AG04449 (cell line): ENCODE data around the gene NDUFA5.
A peak's percentile ranks its signal among the peaks of the same experiment; 100 is the strongest.
"Not testable (repeated sequence)": the region's sequence is repeated elsewhere in the genome, so short reads cannot be mapped to it uniquely, and the experiment has no call there.

ENCODE experiments used
- CTCF ChIA-PET: fragments of 350-600 bp; formaldehyde crosslinking; extraction: SDS; loops from one replicate; lab custom pipeline; 2021; ENCODE audit warnings: antibody characterized with exemption; lab: Yijun Ruan, JAX
- POLR2A ChIA-PET: fragments of 400-600, 350-600 bp; formaldehyde crosslinking; extraction: SDS; loops from one replicate; lab custom pipeline; 2020; ENCODE audit warnings: antibody characterized with exemption, inconsistent platforms; lab: Yijun Ruan, JAX
- DNase-seq: peaks from one replicate; pipeline ENCODE4 v3.0.0-alpha.2; 2010; ENCODE audit warnings: low read depth, low spot score
- H3K4me3 ChIP-seq: 2 replicates; pipeline ENCODE4 v1.5.1; 2011; ENCODE audit warnings: low read depth, mild to moderate bottlenecking, control low read depth, low read length
- TF ChIP-seq, protein P1 (sequence below): IDR thresholded peaks from one replicate; pipeline ENCODE4 v1.5.1; 2011; ENCODE audit warnings: mild to moderate bottlenecking, moderate library complexity, low read length, control low read depth, inconsistent platforms; ENCODE audit not compliant: insufficient read depth; ENCODE audit errors: missing control alignments

NDUFA5 gene

DNA sequence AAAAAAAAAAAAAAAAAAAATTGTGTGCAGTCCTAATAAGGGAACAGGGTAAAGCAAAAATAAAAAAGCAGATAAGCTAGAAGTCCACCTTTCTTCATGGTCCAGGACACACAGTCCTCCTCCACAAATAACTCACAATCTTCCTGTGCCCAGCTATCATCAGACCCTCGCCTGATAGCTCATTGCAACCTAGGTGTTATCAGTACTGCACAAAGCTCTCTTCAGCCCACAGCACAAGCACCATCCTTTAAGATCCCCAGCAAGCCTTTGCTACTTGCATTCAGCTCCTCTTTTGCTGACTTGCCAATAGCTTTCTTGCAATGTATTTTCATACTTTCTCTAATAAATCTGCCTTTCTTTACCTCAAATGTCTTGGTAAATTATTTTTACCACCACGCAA, 5.0 kb downstream of the NDUFA5 start:
- CTCF ChIA-PET, result no interaction called here
- no peak for DNase-seq
- TF ChIP-seq, protein P1, sequence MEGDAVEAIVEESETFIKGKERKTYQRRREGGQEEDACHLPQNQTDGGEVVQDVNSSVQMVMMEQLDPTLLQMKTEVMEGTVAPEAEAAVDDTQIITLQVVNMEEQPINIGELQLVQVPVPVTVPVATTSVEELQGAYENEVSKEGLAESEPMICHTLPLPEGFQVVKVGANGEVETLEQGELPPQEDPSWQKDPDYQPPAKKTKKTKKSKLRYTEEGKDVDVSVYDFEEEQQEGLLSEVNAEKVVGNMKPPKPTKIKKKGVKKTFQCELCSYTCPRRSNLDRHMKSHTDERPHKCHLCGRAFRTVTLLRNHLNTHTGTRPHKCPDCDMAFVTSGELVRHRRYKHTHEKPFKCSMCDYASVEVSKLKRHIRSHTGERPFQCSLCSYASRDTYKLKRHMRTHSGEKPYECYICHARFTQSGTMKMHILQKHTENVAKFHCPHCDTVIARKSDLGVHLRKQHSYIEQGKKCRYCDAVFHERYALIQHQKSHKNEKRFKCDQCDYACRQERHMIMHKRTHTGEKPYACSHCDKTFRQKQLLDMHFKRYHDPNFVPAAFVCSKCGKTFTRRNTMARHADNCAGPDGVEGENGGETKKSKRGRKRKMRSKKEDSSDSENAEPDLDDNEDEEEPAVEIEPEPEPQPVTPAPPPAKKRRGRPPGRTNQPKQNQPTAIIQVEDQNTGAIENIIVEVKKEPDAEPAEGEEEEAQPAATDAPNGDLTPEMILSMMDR, result no peak
- H3K4me3 ChIP-seq, result no peak overlapping the region
- POLR2A ChIA-PET, result no interaction called here

DNA sequence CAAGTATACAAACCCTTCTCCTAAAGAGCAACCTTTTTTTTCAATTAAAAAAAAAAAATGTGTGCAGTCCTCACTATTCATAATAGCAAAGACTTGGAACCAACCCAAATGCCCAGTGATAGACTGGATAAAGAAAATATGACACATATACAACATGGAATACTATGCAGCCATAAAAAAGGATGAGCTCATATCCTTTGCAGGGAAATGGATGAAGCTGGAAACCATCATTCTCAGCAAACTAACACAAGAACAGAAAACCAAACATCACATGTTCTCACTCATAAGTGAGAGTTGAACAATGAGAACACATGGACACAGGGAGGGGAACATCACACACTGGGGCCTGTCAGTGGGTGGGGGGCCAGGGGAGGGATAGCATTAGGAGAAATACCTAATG, 5.5 kb downstream of the NDUFA5 start:
- H3K4me3 ChIP-seq, POLR2A ChIA-PET, DNase-seq, CTCF ChIA-PET: not testable (repeated sequence)

DNA sequence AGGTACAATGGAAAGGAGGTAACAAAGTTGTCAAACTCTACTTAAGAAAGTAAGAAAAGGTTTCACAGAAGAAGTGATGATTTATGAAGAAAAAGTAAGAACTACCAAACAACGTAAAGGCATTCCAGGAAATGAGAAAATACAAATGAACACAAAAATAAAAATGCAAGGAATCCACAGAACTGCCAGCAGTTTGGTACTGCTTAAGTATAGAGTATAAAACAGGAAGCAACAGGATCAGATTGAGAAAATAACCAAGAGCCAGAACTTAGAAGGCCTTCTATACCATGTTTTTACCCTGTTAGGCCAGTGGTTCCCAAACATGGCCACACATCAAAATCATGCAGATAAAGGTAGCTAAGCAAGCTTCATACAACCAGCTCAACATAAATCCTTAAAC, 9.2 kb downstream of the NDUFA5 start:
- no peak for DNase-seq
- ChIA-PET CTCF (interaction anchor here (1.4 to 1.7 kb wide), 2 partner anchors 10 kb away, joined by 4 to 7 read pairs; no protein-coding TSS in a partner anchor), POLR2A (no interaction called here)
- H3K4me3 ChIP-seq, result no peak overlapping the region
- TF ChIP-seq, protein P1, result no peak

DNA sequence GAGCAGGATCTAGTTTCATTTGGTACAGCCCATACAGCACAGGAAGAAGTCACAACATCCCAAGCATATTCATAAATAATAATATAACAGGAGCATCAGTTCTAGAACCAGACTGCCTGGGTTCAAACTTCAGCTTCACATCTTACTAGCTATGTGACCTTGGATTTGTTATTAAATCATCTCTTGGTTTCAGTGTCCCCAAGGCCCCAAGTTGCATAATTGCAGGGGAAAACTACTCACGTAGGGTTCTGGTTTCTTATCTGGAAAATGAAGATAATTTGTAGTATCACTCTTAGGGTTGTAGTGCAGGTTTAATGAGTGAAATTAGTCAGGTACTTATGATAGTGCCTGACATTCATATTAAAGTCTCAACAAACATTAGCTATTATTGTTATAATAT, 17.7 kb downstream of the NDUFA5 start:
- TF ChIP-seq, protein P1, result no peak
- no peak overlapping the region for H3K4me3 ChIP-seq
- ChIA-PET CTCF (interaction anchor here (1.0 to 2.9 kb wide), 2 partner anchors 45 to 46 kb away, joined by 4 to 26 read pairs; no protein-coding TSS in a partner anchor), POLR2A (no interaction called here)
- no peak for DNase-seq

DNA sequence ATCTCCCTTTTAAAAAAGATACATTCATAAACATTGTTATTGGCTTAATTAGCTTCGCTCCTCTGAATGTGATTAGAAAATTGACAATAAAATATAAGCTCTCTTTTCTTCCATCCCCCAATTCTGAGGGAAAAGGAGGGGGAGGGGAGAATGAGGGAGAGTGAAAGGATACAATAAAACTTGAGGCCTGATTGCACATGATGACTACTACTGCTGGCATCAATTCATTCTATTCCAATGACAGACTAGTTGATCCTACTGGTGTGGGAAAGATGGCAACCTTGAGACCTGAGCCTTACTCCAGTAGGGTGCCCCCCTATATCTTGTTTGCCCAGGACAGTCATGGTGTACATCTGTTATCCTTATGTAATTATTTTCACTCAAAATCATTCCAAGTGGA, 18.7 kb downstream of the NDUFA5 start:
- TF ChIP-seq, protein P1, result no peak
- POLR2A ChIA-PET, result no interaction called here

DNA sequence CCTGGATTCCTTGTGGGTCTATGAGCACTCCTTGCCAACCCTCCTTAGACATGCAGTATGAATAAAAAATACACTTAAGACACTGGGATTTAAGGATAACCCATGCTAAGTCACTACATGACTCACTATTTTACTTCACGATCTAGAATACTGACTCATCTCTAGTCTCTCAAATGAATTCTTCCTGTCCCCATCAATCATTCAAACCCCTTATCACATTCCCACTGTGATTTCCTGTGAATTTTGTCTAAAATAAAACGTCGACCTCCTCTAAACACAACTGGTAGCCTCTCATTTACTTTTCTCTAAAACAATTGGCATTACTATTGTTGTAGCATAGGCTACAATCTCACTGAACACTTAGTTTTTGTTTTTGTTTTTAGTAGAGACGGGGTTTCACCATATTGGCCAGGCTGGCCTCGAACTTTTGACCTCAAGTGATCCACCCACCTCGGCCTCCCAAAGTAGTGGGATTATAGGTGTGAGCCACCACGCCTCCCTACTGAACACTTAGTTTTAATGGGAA, 19.4 kb downstream of the NDUFA5 start:
- DNase-seq, result peak; percentile 53
- POLR2A ChIA-PET, result no interaction called here
- no peak overlapping the region for H3K4me3 ChIP-seq
- TF ChIP-seq, protein P1, result no peak
- CTCF ChIA-PET, result interaction anchor here (1.7 to 2.9 kb wide), 2 partner anchors 10 to 45 kb away, joined by 7 to 26 read pairs; no protein-coding TSS in a partner anchor

More for the DNA sequence above, 18.7 kb downstream of the NDUFA5 start:
- no peak for DNase-seq
- H3K4me3 ChIP-seq, result no peak overlapping the region
- CTCF ChIA-PET, result interaction anchor here (0.6 to 2.9 kb wide), 3 partner anchors 9 to 45 kb away, joined by 3 to 26 read pairs (median 7); no protein-coding TSS in a partner anchor
